WTC11 (cell line): Measurements from ENCODE around the gene SPATA2. TPM values are rescaled to one million over a fixed set of nuclear protein-coding genes. Genes with fewer than 3 reads are reported as not detected.

ENCODE experiments used
- ATAC-seq: fragments of 200-7000 bp; cut with Tn5 transposase; 2 replicates; pipeline ENCODE4 v1.10.0; 2021; ENCODE audit warnings: mild to moderate bottlenecking, moderate library complexity
- CTCF ChIA-PET: fragments of 300-600 bp; sonication (Branson Sonifier 250); formaldehyde crosslinking; loops from one replicate; lab custom pipeline; 2021; ENCODE audit warnings: antibody characterized with exemption; lab: Charles Lee
- POLR2A ChIA-PET: fragments of 350-600 bp; sonication (Branson Sonifier 250); formaldehyde crosslinking; loops from one replicate; lab custom pipeline; 2021; ENCODE audit warnings: antibody characterized with exemption; lab: Charles Lee
- DNase-seq: peaks from one replicate; pipeline ENCODE4 v3.0.0; 2021; ENCODE audit warnings: low spot score
- H3K27ac Mint-ChIP-seq: 2 replicates; pipeline ENCODE4 v1.8.0; 2021; ENCODE audit warnings: mixed read lengths
- H3K27me3 Mint-ChIP-seq: 2 replicates; pipeline ENCODE4 v1.8.0; 2021; ENCODE audit warnings: low read depth, mild to moderate bottlenecking, moderate library complexity, mixed read lengths
- H3K36me3 Mint-ChIP-seq: 2 replicates; pipeline ENCODE4 v1.8.0; 2021; ENCODE audit warnings: mixed read lengths
- H3K4me1 Mint-ChIP-seq: 2 replicates; pipeline ENCODE4 v1.8.0; 2022; ENCODE audit warnings: mixed read lengths
- H3K4me3 Mint-ChIP-seq: 2 replicates; pipeline ENCODE4 v1.8.0; 2021; ENCODE audit warnings: mild to moderate bottlenecking, moderate library complexity, mixed read lengths
- H3K9me3 Mint-ChIP-seq: 2 replicates; pipeline ENCODE4 v1.8.0; 2021; ENCODE audit warnings: mixed read lengths
- ERG ChIP-seq: fragments of 250-450 bp; sonication (Bioruptor Pico); IDR thresholded peaks from 2 replicates; pipeline ENCODE4 v1.8.0; 2021; ENCODE audit warnings: mild to moderate bottlenecking
- FOXJ3 ChIP-seq: sonication (generic); formaldehyde crosslinking; IDR thresholded peaks from 2 replicates; pipeline ENCODE4 v1.9.0; 2021; ENCODE audit warnings: missing genetic modification reagents, mild to moderate bottlenecking, borderline replicate concordance
- GABPB1 ChIP-seq: sonication (generic); formaldehyde crosslinking; IDR thresholded peaks from 2 replicates; pipeline ENCODE4 v1.8.1; 2023; ENCODE audit warnings: mild to moderate bottlenecking, missing genetic modification reagents
- MAX ChIP-seq: sonication (generic); formaldehyde crosslinking; IDR thresholded peaks from 2 replicates; pipeline ENCODE4 v1.8.0; 2022; ENCODE audit warnings: mild to moderate bottlenecking, missing genetic modification reagents
- MYBL2 ChIP-seq: sonication (generic); formaldehyde crosslinking; IDR thresholded peaks from 2 replicates; pipeline ENCODE4 v1.8.1; 2023; ENCODE audit warnings: mild to moderate bottlenecking, moderate library complexity, missing genetic modification reagents
- RELA ChIP-seq: sonication (generic); formaldehyde crosslinking; IDR thresholded peaks from 2 replicates; pipeline ENCODE4 v1.8.1; 2022; ENCODE audit warnings: missing genetic modification reagents, mild to moderate bottlenecking, borderline replicate concordance
- SOX15 ChIP-seq: fragments of 250-450 bp; sonication (Bioruptor Pico); IDR thresholded peaks from 2 replicates; pipeline ENCODE4 v1.9.0; 2021; ENCODE audit warnings: mild to moderate bottlenecking
- STAT6 ChIP-seq: sonication (generic); formaldehyde crosslinking; conservative IDR thresholded peaks from 2 replicates; pipeline ENCODE4 v1.8.1; 2023; ENCODE audit warnings: mild to moderate bottlenecking, low read depth, missing genetic modification reagents, moderate library complexity
- TEAD4 ChIP-seq: sonication (generic); formaldehyde crosslinking; IDR thresholded peaks from 2 replicates; pipeline ENCODE4 v1.8.0; 2022; ENCODE audit warnings: mild to moderate bottlenecking, missing genetic modification reagents
- TP53 ChIP-seq: sonication (generic); formaldehyde crosslinking; IDR thresholded peaks from 2 replicates; pipeline ENCODE4 v1.8.1; 2023; ENCODE audit warnings: mild to moderate bottlenecking, missing genetic modification reagents
- ZNF423 ChIP-seq: fragments of 250-450 bp; sonication (Bioruptor Pico); IDR thresholded peaks from 2 replicates; pipeline ENCODE4 v2.1.2; 2022; ENCODE audit warnings: mild to moderate bottlenecking, moderate library complexity
- total RNA-seq: library from RNA; stranded (reverse); gene quantifications from 3 replicates; pipeline ENCODE4 v1.2.3, GENCODE V29; 2021
- TF ChIP-seq, protein P1 (sequence below): sonication (generic); formaldehyde crosslinking; IDR thresholded peaks from 2 replicates; pipeline ENCODE4 v1.8.1; 2022; ENCODE audit warnings: low read depth, missing genetic modification reagents, borderline replicate concordance
- TF ChIP-seq, protein P2 (sequence below): sonication (generic); formaldehyde crosslinking; IDR thresholded peaks from 2 replicates; pipeline ENCODE4 v1.8.1; 2022; ENCODE audit warnings: low read depth, mild to moderate bottlenecking, moderate library complexity, missing genetic modification reagents, borderline replicate concordance
- TF ChIP-seq, protein P3 (sequence below): sonication (generic); formaldehyde crosslinking; IDR thresholded peaks from 2 replicates; pipeline ENCODE4 v1.8.1; 2023; ENCODE audit warnings: mild to moderate bottlenecking, missing genetic modification reagents, moderate library complexity
- TF ChIP-seq, protein P4 (sequence below): fragments of 250-450 bp; sonication (Bioruptor Pico); IDR thresholded peaks from 2 replicates; pipeline ENCODE4 v1.9.0; 2021; ENCODE audit warnings: mild to moderate bottlenecking
- TF ChIP-seq, protein P5 (sequence below): sonication (generic); formaldehyde crosslinking; IDR thresholded peaks from 2 replicates; pipeline ENCODE4 v1.8.1; 2022; ENCODE audit warnings: missing genetic modification reagents, borderline replicate concordance

The SPATA2 gene
- total RNA-seq, 1 experiment from 2014 or later, result 11.3 TPM

GRCh38 chr20:49883246-49883802 is 32.0 kb downstream of the SPATA2 start (continued):
- no peak for TF ChIP-seq MYBL2
- TF ChIP-seq RELA (CRISPR knock-in tag), result no peak
- TF ChIP-seq MAX (CRISPR knock-in tag), result no peak

DNA sequence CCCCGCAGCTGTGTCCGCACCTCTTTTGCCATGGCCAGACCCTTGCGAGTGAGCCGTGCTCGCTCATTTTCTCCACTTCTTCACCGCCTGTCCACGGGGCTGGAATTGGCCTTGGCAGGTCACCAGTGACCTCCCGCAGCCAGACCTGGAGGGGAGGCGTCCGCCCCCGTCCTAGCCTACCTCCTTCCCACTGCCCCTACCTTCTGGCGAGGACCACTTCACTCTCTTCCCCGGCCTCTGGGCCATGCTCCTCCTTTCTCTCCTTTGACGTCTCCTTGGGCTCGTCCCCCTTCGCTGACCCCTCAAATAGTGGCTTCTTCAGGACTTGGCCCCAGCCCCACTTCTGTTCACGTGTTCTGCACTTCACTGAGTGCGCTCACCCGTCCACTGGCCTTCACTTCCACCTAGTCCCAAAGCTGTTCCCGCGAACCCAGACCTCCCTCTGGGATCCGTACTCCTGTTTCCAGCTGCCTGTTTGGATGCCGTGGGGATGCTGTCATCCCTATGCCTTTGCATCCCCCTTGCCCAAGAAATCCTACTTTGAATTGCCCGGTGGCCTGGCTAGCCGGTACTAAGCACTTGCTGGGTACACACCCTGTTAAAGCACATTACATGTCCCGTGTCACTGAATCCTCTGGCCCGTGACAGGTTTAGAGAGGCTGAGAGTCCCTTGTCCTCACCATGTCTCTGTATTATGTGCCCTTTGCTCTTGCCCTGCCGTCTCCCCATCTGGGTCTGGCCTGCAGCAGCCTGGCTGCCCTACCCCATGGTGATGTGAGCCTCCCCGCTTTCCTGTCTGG is 33.0 kb downstream of the SPATA2 start:
- DNase-seq, result no peak
- no peak for TF ChIP-seq SOX15 (CRISPR knock-in tag)
- no peak for TF ChIP-seq STAT6 (CRISPR knock-in tag)
- no peak for TF ChIP-seq FOXJ3 (CRISPR knock-in tag)
- Mint-ChIP-seq H3K4me1 (peaks cover 4% of the 10 kb centered on the region; the same call in 1 of the 2 replicates), H3K27ac (no peak overlapping the region; the same call in 1 of the 2 replicates), H3K4me3 (no peak overlapping the region), H3K36me3 (no peaks in the 10 kb centered on the region), H3K27me3 (no peaks in the 10 kb centered on the region), H3K9me3 (no peaks in the 10 kb centered on the region)
- ATAC-seq, result no peak
- POLR2A ChIA-PET, result no interaction called here
- CTCF ChIA-PET, result interaction anchor here (0.8 kb wide), 1 partner anchor 341 kb away, joined by 3 read pairs; no protein-coding TSS in a partner anchor

- H3K27me3 Mint-ChIP-seq, result no peaks in the 10 kb centered on the region
- DNase-seq (no peak), ATAC-seq (no peak)
- ChIA-PET CTCF (interaction anchor here (1.2 kb wide), 1 partner anchor 270 kb away, joined by 4 read pairs; no protein-coding TSS in a partner anchor), POLR2A (interaction anchor here (0.7 kb wide), 1 partner anchor 414 kb away, joined by 7 read pairs; no protein-coding TSS in a partner anchor)
- no peaks in the 10 kb centered on the region for H3K9me3 Mint-ChIP-seq
- H3K36me3 Mint-ChIP-seq, result no peaks in the 10 kb centered on the region
- no peak overlapping the region for H3K4me3 Mint-ChIP-seq
- no peaks in the 10 kb centered on the region for H3K4me1 Mint-ChIP-seq
- H3K27ac Mint-ChIP-seq, result 0 out of 2 replicates have a peak overlapping the region, but pooled peaks have one; percentile 63
- TF ChIP-seq, protein P1, sequence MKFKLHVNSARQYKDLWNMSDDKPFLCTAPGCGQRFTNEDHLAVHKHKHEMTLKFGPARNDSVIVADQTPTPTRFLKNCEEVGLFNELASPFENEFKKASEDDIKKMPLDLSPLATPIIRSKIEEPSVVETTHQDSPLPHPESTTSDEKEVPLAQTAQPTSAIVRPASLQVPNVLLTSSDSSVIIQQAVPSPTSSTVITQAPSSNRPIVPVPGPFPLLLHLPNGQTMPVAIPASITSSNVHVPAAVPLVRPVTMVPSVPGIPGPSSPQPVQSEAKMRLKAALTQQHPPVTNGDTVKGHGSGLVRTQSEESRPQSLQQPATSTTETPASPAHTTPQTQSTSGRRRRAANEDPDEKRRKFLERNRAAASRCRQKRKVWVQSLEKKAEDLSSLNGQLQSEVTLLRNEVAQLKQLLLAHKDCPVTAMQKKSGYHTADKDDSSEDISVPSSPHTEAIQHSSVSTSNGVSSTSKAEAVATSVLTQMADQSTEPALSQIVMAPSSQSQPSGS, result no peak
- TF ChIP-seq, protein P2, sequence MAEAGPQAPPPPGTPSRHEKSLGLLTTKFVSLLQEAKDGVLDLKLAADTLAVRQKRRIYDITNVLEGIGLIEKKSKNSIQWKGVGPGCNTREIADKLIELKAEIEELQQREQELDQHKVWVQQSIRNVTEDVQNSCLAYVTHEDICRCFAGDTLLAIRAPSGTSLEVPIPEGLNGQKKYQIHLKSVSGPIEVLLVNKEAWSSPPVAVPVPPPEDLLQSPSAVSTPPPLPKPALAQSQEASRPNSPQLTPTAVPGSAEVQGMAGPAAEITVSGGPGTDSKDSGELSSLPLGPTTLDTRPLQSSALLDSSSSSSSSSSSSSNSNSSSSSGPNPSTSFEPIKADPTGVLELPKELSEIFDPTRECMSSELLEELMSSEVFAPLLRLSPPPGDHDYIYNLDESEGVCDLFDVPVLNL (CRISPR knock-in tag), result no peak
- TF ChIP-seq GABPB1 (CRISPR knock-in tag), result no peak
- TF ChIP-seq TP53, result no peak
- TF ChIP-seq, protein P3, sequence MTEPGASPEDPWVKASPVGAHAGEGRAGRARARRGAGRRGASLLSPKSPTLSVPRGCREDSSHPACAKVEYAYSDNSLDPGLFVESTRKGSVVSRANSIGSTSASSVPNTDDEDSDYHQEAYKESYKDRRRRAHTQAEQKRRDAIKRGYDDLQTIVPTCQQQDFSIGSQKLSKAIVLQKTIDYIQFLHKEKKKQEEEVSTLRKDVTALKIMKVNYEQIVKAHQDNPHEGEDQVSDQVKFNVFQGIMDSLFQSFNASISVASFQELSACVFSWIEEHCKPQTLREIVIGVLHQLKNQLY, result no peak
- no peak for TF ChIP-seq ZNF423 (CRISPR knock-in tag)
- TF ChIP-seq, protein P4, sequence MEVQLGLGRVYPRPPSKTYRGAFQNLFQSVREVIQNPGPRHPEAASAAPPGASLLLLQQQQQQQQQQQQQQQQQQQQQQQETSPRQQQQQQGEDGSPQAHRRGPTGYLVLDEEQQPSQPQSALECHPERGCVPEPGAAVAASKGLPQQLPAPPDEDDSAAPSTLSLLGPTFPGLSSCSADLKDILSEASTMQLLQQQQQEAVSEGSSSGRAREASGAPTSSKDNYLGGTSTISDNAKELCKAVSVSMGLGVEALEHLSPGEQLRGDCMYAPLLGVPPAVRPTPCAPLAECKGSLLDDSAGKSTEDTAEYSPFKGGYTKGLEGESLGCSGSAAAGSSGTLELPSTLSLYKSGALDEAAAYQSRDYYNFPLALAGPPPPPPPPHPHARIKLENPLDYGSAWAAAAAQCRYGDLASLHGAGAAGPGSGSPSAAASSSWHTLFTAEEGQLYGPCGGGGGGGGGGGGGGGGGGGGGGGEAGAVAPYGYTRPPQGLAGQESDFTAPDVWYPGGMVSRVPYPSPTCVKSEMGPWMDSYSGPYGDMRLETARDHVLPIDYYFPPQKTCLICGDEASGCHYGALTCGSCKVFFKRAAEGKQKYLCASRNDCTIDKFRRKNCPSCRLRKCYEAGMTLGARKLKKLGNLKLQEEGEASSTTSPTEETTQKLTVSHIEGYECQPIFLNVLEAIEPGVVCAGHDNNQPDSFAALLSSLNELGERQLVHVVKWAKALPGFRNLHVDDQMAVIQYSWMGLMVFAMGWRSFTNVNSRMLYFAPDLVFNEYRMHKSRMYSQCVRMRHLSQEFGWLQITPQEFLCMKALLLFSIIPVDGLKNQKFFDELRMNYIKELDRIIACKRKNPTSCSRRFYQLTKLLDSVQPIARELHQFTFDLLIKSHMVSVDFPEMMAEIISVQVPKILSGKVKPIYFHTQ, result no peak
- TF ChIP-seq, protein P5, sequence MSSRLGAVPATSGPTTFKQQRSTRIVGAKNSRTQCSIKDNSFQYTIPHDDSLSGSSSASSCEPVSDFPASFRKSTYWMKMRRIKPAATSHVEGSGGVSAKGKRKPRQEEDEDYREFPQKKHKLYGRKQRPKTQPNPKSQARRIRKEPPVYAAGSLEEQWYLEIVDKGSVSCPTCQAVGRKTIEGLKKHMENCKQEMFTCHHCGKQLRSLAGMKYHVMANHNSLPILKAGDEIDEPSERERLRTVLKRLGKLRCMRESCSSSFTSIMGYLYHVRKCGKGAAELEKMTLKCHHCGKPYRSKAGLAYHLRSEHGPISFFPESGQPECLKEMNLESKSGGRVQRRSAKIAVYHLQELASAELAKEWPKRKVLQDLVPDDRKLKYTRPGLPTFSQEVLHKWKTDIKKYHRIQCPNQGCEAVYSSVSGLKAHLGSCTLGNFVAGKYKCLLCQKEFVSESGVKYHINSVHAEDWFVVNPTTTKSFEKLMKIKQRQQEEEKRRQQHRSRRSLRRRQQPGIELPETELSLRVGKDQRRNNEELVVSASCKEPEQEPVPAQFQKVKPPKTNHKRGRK (CRISPR knock-in tag), result no peak
- TF ChIP-seq FOXJ3 (CRISPR knock-in tag), result no peak
- TF ChIP-seq MYBL2, result no peak
- no peak for TF ChIP-seq TEAD4 (CRISPR knock-in tag)
- no peak for TF ChIP-seq SOX15 (CRISPR knock-in tag)
- no peak for TF ChIP-seq ERG (CRISPR knock-in tag)
Measured at GRCh38 chr20:49880724-49881445, 34.4 kb downstream of the SPATA2 start.
